Renal cortex interstitium (tissue), 11 donors: ENCODE data around the gene ZYG11B. TPM values are rescaled to one million over a fixed set of nuclear protein-coding genes. Genes with fewer than 3 reads are reported as not detected.
"Not testable (repeated sequence)": the region's sequence is repeated elsewhere in the genome, so short reads cannot be mapped to it uniquely, and the experiment has no call there.

ENCODE experiments used
- DNase-seq, 11 donors: peaks; one replicate each; pipeline ENCODE4 v3.0.0-alpha.2; 2013; ENCODE audit warnings: low read depth in 9 of 11, low spot score in 4 of 11; ENCODE audit errors: extremely low read depth in 1 of 11
- polyA plus RNA-seq, 3 donors: library from polyadenylated mRNA; unstranded; fragments of 120-200 nt; gene quantifications; one replicate each; pipeline ENCODE4 v1.2.1, GENCODE V29; 2013; ENCODE audit not compliant: insufficient read length in 3 of 3

Gene ZYG11B
- polyA plus RNA-seq, 3 donors = 24.9 to 28.2 (median 25.5) TPM

DNA sequence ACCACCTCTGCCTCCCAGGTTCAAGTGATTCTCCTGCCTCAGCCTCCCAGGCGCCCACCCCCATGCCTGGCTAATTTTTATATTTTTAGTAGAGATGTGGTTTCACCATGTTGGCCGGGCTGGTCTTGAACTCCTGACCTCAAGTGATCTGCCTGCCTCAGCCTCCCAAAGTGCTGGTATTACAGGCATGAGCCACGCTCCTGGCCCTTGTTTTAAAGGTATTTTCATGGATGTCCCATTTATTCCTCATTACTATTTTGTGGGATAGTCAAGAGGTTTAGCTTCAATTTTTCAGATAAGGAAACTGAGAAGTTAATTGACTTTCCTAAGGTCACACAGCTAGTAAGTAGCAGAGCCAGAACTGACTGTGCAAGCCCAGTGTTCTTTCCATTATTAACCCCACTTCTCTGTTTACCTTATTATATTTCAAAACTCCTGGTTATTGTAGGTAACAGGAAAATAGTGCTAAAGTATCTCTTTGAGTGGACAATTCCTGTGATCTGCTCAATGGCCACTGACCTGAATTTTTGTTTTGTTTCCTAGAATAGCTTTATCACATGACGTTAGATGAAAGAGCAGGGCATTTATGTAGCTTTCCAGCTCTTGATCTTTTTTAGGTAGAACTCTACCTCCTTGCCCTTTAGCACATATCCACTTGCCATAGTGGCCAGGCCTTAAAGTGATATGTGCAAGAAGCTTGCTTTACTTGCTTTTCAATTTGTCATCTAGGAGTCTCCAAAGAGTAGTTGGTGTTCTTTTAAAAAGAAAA, 13.6 kb downstream of the ZYG11B start:
- DNase-seq = no peak

DNA sequence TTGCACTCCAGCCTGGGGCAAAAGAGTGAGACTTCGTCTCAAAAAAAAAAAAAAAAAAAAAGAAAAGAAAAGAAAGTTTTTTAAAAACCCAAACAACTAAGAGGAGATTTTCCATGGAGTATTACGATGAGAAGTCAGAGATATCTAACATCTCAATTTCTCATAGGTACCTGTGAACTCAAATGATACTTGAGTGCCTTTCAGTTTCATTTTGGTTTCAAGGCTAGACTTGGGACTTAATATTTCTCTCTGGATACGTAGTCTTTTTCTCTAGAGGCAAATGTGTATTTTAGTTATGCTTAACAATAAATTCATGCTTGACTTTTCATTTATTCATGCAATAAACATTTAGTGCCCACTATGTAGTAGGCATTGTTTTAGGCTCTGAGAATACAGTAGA, 15.0 kb downstream of the ZYG11B start:
- no peak for DNase-seq

DNA sequence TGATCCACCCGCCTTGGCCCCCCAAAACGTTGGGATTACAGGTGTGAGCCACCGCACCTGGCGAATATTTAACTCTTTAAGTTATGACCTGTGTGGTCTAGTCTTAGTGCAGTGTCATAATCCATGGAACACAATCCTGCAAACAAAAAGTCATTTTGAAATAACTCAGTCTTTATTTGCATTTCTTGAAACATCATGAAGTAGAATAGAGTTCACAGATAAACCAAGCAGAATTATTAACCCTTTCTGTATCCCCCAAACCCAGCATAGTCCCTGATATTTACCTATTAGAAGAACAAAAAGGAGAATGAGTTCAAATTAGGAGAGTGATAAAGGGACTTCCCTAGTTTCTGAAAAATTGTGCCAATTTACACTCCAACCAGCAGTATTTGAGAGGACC, 19.9 kb downstream of the ZYG11B start:
- no peak for DNase-seq

DNA sequence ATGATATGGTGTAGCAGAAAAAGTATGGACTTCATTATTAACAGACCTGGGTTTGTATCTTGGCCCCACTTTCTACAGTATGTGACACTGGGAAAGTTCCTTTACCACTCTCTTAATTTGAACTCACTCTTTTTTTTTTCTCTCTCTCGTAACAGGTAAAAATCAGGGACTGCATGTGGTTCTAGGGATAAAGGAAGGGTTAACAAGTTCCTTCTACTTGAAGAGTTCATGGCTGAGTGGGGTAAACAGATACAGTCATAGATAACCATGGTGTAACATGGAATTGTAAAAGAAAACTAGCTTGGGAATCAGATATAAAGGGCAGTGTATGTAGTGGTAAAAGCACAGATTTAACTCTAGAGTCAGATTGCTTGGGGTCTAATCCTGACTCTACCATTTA, 21.2 kb downstream of the ZYG11B start:
- DNase-seq = no peak

DNA sequence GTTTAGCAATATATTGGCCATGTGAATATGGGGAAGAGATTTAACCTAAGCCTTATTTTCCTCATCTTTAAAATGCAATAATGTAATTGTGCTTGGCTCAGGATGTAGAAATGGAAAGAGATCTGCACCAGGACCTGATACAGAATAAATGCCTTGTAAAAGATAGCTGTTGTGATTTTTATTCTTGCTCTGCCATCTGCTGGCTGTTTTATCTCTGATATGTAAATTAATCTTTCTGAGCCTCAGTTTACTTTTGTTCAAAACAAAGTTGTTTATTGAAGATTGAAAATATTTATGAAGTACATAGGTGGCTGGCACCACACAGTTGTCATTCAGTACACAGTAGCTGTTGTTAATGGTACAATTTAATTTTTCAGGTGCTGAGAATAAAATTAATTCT, 21.9 kb downstream of the ZYG11B start:
- no peak for DNase-seq

DNA sequence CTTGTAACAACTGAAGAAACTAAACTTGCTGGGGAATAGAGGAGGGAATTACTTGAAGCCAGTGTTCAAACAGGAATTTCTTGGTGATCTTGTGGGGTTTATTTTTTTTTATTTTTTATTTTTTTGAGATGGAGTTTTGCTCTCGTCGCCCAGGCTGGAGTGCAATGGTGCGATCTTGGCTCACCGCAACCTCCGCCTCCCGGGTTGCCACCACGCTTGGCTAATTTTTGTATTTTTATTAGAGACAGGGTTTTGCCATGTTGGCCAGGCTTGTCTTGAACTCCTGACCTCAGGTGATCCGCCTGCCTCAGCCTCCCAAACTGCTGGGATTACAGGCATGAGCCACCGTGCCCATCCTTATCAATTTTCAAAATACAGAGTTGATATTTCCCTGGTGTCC, 23.2 kb downstream of the ZYG11B start:
- DNase-seq = not testable (repeated sequence)

DNA sequence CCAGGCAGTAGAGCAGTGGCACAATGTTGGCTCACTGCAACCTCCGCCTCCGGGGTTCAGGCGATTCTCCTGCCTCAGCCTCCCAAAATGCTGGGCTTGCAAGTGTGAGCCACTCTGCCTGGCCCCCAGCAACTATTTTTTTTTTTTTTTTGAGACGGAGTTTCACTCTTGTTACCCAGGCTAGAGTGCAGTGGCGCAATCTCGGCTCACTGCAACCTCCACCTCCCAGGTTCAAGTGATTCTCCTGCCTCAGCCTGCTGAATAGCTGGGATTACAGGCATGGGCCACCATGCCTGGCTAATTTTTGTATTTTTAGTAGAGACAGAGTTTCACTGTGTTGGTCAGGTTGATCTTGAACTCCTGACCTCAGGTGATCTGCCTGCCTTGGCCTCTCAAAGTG, 23.9 kb downstream of the ZYG11B start:
- DNase-seq = not testable (repeated sequence)

DNA sequence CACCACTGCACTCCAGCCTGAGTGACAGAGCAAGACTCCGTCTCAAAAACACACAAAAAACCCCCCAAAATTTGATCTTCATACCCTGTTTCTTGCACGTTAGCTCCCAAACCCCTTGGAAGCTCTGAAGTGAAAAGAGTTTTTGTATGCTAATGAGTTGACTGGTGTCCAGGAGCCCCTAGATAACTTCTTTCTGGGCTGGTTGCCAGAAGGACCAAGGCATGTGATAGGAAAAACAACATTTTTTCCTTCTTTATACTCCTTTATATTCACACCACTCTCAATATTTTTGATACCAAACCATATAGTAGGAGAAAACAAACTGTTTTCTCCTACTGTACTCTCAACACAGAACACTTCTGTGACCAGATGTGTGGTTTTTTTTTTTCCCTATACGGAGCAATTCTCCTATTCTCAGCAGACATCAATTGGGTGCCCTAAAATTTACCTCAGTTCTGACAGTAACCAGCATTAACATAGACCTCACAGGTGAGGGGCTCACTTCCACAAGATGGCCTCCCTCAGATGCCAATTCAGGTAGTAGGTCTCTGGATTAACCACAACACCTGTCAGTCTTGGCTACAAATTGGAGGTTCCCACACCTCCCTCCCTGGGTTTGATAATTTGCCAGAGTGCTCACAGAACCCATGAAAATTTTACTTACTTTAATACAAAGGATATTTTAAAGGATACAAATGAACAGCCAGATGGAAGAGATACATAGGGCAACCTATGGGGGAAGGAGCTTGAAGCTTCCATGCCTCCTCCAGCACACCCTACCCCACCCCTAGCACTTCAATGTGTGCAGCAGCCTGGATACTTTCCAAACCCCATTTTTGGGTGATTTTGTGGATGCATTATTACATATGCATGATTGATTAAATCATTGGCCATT, 25.6 kb downstream of the ZYG11B start:
- peak in 8 of 11 donors; percentile 11 to 56 (median 46) for DNase-seq

DNA sequence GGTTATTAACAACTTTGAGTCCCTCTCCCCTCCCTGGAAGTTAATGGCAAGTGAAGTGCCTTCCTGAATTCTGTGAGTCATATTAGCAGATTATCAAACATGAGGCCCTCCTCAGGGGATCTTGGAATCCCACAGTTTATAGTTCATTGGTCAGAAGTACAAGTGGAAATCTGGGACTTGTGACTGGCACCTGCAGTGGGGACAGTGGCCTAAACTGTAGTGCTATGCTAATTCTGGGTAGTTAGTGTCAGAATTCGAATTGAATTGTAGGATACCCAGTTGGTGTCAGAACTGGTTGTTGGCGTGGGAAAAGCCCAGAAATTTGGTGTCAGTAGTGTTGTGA, 26.2 kb downstream of the ZYG11B start:
- no peak for DNase-seq

DNA sequence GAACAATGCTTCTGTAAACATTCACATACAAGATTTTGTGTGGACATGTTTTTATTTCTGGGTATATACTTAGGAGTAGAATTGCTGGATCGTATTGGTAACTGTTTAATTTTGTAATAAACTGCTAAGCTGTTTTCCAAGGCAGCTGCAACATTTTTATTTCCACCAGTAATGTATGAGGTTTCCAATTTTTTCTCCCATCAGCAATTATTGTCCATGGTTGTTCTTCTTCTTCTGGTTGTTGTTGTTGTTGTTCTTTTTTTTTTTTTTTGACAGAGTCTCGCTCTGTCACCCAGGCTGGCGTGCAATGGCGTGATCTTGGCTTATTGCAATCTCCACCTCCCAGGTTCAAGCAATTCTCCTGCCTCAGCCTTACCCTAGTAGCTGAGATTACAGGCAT, 26.9 kb downstream of the ZYG11B start:
- DNase-seq = no peak

DNA sequence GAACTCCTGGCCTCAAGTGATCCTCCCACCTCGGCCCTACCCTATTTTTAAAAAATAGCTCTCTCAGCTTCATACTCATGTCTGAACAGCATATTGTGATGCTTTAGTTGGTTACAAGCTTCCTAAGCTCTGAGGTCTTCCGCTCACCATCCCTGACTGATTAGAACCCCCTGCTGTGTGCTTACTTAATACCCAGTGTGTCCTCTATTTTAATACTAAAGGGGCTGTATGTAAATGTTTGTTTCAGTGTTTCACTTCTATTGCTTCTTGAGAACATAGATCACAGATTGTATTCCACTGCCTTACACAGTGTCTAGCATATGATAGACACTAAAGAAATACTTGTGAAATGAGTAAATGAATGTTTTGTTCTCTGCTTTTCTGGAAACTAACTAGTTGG, 29.8 kb downstream of the ZYG11B start:
- DNase-seq = no peak

DNA sequence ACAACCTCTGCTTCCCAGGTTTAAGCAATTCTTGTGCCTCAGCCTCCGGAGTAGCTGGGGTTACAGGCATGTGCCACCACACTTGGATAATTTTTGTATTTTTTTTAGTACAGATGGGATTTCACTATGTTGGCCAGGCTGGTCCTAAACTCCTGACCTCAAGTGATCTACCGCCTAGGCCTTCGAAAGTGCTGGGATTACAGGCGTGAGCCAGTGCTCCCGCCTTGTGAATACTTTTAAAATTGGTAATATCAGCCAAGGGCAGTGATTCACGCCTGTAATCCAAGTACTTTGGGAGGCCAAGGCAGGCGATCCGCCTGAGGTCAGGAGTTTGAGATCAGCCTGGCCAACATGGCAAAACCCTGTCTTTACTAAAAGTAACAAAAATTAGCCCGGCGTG, 33.7 kb downstream of the ZYG11B start:
- no peak for DNase-seq

DNA sequence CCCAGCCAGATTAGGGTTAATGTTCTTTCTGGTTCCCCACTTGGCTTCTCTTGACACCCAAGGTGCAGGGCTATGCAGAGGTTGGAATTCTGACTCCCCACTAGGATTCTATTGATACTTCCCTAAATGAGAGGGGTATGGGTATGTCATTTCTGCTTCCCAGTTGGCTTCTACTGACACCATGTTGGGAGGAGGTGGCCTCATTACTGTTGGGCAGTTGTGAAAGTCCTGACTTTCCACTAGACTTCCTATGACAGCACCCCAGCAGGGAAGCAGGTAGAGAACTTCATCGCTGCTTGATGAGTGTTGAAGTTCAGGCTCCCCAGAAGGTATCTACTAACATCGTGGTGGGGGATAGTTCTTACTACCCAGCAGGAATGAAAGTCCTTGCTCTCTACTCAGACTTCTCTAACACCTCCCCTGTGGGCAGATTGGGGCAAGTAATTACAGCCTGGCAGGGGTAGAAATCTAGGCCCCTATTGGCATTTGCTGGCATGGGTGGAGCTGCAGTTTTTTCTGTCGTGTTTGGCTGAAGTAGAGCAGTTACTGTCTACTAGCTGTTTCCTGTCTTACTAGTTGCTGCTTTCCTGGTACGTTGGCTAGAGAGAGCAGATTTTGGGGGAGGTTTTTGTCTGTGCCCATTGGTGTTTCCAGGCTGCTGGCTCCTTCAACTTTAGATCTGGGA, 41.5 kb downstream of the ZYG11B start:
- DNase-seq = no peak

DNA sequence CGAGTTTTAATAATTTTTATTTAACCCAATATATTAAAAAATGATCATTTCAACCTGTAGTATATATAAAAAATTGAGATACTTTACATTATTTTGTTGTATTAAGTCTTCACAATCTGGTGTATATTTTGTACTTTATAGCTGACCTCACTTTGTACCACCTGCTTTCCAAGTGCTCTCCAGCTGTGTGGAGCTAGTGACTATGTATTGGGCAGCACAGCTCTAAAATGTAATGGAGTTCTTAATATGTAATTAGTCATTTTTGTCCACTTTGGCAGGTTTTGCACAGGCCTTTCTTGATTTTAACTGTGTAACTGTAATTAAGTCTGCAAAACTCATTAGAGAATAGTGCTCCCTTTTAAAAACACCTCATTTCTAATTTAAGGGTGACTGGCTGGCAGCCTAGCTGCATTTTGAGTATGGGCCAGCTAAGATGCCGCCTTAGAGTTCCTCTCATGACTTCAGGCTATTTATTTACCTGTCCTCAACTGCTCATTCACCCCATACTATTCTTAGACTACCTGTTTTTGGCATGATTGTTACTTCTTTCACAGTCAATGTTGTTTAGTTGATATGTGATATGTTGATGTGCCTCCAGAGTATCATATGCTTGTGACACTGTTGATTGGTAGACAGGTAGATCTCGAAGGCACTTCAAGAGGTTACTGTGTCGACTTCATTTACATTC, 43.2 kb downstream of the ZYG11B start:
- no peak for DNase-seq

DNA sequence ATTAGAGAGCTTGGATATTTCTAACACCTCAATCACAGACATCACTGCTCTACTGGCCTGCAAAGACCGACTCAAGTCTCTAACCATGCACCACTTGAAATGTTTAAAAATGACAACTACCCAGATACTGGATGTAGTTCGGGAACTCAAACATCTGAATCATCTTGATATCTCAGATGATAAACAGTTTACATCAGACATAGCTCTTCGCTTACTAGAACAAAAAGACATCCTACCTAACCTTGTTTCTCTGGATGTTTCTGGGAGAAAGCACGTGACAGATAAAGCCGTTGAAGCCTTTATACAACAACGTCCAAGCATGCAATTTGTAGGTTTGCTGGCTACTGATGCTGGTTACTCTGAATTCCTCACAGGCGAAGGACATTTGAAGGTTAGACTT, 45.1 kb downstream of the ZYG11B start:
- DNase-seq = no peak

DNA sequence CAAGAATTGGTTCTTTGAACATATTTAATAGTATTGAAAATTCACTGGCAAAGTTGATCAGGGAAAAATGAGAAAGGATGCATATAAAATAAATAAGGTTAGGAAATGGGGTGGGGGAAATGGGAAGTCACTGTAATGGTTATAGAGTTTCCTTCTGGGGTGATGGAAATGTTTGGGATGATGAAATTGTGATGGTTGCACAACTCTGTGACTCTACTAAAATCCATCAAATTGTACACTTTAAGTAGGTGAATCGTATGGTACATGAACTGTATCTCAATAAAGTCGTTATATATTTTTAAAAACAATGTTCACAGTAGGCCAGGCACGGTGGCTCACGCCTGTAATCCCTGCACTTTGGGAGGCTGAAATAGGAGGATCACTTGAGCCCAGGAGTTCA, 59.9 kb downstream of the ZYG11B start:
- DNase-seq = no peak

DNA sequence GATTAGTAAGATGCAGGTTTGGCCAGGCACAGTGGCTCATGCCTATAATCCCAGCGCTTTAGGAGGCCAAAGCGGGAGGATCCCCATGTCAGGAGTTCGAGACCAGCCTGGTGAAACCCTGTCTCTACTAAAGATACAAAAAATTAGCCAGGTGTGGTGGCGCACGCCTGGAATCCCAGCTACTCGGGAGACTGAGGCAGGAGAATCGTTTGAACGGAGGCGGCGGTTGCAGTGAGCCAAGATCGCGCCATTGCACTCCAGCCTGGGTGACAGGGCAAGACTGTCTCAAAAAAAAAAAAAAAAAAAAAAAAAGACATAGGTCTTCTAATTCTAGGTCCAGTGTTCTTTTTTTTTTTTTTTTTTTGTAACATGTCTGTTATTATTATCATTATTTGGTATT, 64.2 kb downstream of the ZYG11B start:
- not testable (repeated sequence) for DNase-seq

DNA sequence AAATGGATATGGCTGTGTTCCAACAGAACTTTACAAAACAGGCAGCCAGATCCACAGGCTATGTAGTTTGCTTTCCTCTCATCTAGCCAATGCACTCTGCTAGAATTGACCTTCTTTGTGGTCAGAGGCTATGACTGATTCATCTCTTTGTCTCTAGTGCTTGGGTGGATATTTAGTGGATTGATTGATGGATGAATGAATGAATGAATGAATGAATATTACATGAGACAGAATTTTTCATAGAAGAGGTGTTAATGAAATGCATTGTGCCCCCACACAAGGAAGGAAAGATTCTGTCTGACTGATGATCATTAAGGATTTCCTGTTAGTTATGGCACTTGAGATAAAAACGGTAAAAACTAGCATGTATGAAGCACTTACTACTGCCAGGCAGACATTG, 65.8 kb downstream of the ZYG11B start:
- no peak for DNase-seq

DNA sequence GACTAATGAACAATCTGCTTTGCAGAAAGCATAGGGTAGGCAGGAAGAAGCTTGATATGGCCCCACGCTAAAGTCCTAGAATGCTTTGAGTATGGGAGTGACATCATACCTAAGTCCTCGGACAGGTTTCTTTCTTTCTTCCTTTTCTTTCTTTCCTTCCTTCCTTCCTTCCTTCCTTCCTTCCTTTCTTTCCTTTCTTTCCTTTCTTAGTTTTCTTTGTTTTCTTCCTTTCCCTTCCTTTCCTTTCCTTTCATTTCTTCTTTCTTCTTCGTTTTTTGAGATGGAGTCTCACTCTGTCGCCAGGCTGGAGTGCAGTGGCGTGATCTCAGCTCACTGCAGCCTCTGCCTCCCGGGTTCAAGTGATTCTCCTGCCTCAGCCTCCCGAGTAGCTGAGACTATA, 67.5 kb downstream of the ZYG11B start:
- not testable (repeated sequence) for DNase-seq
